Left ventricle myocardium inferior (tissue), 1 donor: Measurements from ENCODE around the gene HIVEP2. TPM values are rescaled to one million over a fixed set of nuclear protein-coding genes. Genes with fewer than 3 reads are reported as not detected.

Source experiments
- DNase-seq: peaks from one replicate; pipeline ENCODE4 v3.0.0-alpha.2; 2020
- H3K27ac ChIP-seq: fragments of 200-600 bp; replicated peaks from 2 replicates; pipeline ENCODE4 v1.8.0; 2021
- H3K27me3 ChIP-seq: fragments of 200-600 bp; 2 replicates; pipeline ENCODE4 v1.8.0; 2021; ENCODE audit warnings: low read depth
- H3K36me3 ChIP-seq: fragments of 200-600 bp; 2 replicates; pipeline ENCODE4 v1.8.0; 2021
- H3K4me1 ChIP-seq: fragments of 200-600 bp; 2 replicates; pipeline ENCODE4 v1.8.0; 2021
- H3K4me3 ChIP-seq: fragments of 200-600 bp; 2 replicates; pipeline ENCODE4 v1.8.0; 2021; ENCODE audit warnings: mild to moderate bottlenecking, moderate library complexity
- H3K9me3 ChIP-seq: fragments of 200-600 bp; replicated peaks from 2 replicates; pipeline ENCODE4 v1.8.0; 2021
- intact Hi-C: fragments of 100-400 bp; cut with micrococcal nuclease; formaldehyde crosslinking; loops from one replicate; pipeline ENCODE4 v1.11.0; 2022
- total RNA-seq: library from RNA; stranded (reverse); fragmentation: NEBNext Ultra II Directional; extraction: Animal tissue kit (Norgen Biotek cat#: 25700); gene quantifications from one replicate; pipeline ENCODE4 v1.2.1, GENCODE V29; 2021
- TF ChIP-seq, protein P1 (sequence below): fragments of 200-600 bp; IDR thresholded peaks from 2 replicates; pipeline ENCODE4 v1.8.0; 2021; ENCODE audit warnings: antibody characterized with exemption, mild to moderate bottlenecking, borderline replicate concordance
- donor health status: DM: no; HTN: yes; CAD: no; lungs with severe emphysema.

HIVEP2 gene
- total RNA-seq, 1 donor from 2014 or later: 16.2 TPM

DNA sequence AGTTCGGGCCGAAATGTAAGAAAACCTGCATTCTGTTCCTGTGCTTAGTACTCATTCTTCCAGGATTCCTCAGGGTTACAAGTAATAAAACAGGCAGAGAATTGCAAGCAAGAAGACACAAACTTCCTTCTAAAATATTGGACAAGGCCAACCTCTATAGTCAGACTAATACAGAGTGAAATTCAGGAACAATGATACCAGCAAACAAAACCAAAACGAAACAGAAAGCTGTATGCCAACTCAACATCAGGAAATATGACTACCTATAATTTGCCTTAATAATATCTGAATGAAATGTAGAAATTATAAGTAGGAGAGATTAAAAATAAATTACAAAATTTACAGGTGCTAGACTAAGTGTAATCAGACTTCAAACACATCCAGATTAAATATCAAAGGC lies 238.8 kb downstream of the HIVEP2 start:
- no peak for DNase-seq
- H3K4me3 ChIP-seq: no peak overlapping the region
- H3K9me3 ChIP-seq: no peaks in the 10 kb centered on the region
- TF ChIP-seq, protein P1, sequence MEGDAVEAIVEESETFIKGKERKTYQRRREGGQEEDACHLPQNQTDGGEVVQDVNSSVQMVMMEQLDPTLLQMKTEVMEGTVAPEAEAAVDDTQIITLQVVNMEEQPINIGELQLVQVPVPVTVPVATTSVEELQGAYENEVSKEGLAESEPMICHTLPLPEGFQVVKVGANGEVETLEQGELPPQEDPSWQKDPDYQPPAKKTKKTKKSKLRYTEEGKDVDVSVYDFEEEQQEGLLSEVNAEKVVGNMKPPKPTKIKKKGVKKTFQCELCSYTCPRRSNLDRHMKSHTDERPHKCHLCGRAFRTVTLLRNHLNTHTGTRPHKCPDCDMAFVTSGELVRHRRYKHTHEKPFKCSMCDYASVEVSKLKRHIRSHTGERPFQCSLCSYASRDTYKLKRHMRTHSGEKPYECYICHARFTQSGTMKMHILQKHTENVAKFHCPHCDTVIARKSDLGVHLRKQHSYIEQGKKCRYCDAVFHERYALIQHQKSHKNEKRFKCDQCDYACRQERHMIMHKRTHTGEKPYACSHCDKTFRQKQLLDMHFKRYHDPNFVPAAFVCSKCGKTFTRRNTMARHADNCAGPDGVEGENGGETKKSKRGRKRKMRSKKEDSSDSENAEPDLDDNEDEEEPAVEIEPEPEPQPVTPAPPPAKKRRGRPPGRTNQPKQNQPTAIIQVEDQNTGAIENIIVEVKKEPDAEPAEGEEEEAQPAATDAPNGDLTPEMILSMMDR: no peak
- intact Hi-C loops: no loop called here
- H3K4me1 ChIP-seq: peaks cover 11% of the 10 kb centered on the region
- no peaks in the 10 kb centered on the region for H3K27me3 ChIP-seq
- no peaks in the 10 kb centered on the region for H3K36me3 ChIP-seq
- H3K27ac ChIP-seq: no peak overlapping the region

DNA sequence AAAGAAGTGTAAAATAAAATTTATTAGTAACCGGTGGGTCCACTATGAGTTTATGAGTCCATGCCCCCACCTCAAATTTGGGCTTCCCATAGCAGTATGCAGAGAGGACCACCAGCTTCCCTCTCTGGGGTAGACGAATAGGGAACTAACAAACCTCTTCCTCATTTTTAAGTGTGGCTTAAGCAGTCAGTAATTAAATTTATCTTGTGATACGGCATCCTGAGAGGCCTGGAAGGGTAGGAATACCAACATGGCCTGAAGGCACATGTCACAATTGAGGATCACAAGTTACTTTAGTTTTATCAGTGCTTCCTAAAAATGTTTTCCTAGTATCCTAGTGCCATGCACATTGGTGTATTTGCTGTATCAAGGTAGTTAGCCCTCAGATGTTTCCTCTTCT lies 239.9 kb downstream of the HIVEP2 start:
- Histone ChIP-seq H3K4me1 (peaks cover 11% of the 10 kb centered on the region), H3K27ac (no peak overlapping the region), H3K27me3 (no peaks in the 10 kb centered on the region), H3K4me3 (no peak overlapping the region), H3K36me3 (no peaks in the 10 kb centered on the region), H3K9me3 (no peaks in the 10 kb centered on the region)
- no peak for DNase-seq
- intact Hi-C loops: no loop called here
- TF ChIP-seq, protein P1: no peak

DNA sequence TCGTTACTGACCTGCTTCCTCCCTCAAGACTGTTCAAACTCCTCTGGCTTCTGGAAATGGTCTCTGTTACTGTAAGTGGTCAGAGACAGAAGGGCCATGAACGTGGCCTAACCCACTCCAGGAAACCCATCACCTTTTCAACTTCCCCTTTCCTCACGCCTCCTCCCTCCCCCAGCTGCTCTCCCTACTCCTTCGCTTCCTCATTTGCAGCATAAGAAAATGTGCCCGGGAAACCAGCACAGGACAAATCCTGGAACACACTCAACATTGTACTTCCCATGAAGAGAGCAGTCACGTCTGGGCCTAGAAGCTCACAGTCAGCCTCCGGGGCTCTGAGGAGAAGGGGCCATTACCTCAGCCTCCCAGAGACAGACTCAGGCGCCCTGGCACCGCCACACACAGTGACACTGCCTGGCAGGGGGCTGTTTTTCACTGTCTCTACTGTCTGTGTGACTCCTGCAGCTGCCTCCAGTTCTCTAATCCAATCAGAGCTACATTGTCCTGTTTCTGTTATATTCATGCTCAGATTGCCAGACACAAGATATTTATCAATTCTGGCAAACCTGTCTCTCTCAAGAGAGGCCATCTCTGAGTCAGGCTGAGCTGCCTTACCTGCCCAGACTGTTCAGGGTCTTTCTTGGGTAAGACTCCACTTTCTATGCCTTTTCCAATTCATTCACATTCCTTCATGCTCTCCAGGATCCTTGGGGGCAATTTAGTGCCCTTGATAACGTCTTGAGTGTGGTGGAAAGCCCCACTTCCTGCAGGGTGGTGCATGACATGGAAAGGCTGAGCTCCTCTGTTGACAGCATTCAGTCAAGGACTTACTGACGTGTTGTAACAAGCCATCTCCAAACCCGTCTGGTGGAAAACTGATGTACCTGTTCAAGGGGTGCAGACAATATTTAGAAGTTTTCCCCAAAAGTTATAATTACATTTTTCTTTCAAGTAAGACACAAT lies 242.2 kb downstream of the HIVEP2 start:
- Histone ChIP-seq H3K4me3 (no peak overlapping the region), H3K27me3 (no peaks in the 10 kb centered on the region), H3K9me3 (no peaks in the 10 kb centered on the region), H3K27ac (peak overlapping the region; percentile 41), H3K4me1 (peaks cover 11% of the 10 kb centered on the region), H3K36me3 (no peaks in the 10 kb centered on the region)
- intact Hi-C loops: no loop called here
- peak; percentile 38 for DNase-seq
- TF ChIP-seq, protein P1: no peak

Other genes with a start within 250 kb of the HIVEP2 start
- 76.5 TPM for gene AIG1, start 115.7 kb upstream of the HIVEP2 start, total RNA-seq